ENCODE results near the gene ARPP21.

GRCh38 chr3:35721628-35722027 is 82.3 kb downstream of the ARPP21 start:
- TF ChIP-seq EZH2phosphoT487 (IDR thresholded peaks at IDR 0.05; ENCODE audit: insufficient read depth, low read depth) (no peak), EZH2 (IDR thresholded peaks at IDR 0.05; ENCODE audit: insufficient read depth, poor library complexity, severe bottlenecking) (no peak)
